Raji (cell line): ENCODE results near the gene VSTM2L.

Experiments
- POLR2A ChIP-seq: IDR thresholded peaks from 2 replicates; pipeline ENCODE4 v1.6.1; 2011; ENCODE audit warnings: low read depth, low read length, control low read depth; ENCODE audit not compliant: insufficient read depth

VSTM2L gene

DNA sequence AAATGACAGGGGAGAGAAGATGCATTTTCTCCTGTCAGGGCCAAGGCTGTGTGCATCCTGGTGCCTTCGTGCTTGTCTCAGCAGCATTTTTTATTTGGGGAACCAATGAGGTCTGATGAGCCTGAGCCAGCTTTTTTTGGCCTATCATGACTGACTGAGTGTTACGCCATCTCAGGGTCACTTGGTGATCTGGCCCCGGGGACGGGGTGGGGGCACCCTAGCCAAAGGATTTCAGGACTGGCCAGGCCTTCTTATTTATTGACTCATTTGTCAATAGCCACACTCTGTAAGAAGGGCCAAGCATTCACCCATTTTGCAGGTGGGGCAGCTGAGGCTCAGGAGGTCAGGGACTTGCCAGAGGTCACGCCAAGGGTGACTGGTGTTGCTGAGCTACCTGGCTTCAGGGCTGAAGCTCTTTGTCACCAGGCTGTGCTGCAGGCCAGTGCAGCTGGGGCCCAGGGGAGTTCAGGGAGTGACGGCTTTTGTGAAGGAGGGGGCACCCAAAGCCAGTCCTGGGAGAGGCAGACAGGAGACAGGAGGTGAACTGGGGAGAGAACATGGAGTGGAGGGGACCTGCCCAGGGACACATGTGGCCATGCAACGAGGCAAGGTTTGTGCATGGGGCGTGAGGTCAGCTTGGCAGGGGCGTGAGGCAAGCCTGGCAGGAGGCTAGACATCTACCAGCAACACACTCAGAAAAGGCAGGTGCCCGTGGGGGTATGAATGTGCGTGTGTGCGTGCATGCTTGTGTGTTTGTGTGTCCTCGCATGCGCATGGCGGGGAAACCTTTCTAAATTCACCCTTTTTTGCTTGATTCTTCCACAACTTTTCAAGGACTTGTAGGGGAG lies 31.1 kb downstream of the VSTM2L start:
- no peak for TF ChIP-seq POLR2A

DNA sequence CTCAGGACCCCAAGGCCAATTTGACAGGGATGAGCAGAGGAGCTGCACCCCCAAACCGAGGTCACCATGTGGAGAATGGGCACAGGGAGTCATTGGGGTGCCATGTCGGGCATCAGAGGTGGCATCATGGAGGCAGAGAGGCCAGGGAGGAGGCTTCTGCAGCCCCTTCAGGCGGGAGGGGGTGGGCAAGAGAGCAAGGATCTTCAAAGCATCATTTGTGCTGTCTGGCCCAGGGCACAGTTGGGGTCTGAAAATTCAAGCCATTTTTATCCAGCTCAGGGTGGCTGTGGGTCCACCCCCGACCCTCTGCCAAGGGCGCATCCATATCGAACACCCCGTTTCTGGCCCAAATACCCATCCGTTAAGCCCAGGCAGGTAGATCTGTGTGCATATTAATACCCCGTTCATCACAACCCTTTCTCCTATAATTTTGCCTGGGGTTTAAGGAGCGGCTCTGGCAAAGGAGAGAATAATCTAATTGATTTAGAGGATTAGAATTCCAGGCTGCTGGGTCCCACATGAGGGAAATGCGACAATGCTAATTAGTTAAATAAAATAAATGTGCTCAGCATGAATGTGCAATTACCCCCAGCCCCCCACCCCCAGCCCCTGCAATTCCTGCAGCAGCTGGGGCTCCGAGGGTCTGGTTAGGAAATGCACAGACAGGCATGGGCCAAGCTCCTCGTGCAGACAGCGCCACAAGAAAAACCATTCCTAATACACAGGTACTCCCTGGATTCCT lies 31.9 kb downstream of the VSTM2L start:
- TF ChIP-seq POLR2A, result no peak

DNA sequence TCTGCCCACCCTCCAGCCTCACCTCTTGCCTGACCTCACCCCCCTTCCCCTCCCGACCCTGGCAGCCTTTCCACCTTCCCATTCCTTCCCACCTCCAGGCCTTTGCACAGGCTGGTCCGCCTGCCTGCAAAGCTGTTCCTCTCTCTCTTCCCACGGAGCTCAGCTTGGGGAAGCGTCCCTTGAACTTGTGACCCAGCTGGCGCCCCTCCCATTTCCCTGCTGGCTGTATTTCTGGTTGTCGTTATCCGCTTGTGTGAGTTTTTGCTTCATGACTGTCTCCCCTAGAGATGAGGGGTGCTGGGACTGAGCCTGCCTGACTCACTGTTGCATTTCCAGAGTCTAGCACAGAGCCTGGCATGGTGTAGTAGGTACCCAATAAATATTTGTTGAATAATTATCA lies 32.5 kb downstream of the VSTM2L start:
- TF ChIP-seq POLR2A, result no peak

DNA sequence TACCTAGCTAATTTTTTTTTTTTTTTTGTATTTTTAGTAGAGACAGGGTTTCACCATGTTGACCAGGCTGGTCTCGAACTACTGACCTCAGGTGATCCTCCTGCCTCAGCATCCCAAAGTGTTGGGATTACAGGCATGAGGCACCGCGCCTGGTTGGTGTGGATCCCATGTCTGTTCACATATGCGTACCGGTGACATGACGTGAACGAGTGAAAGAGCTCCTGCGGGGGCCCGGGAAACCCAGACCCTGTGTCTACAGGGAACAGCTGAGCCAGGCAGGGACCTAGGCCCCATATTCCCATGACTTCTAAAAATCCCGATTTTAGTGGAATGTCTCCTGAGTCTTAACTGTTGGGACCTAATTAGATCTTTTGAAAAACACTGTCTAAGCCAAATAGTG lies 33.1 kb downstream of the VSTM2L start:
- TF ChIP-seq POLR2A, result no peak

DNA sequence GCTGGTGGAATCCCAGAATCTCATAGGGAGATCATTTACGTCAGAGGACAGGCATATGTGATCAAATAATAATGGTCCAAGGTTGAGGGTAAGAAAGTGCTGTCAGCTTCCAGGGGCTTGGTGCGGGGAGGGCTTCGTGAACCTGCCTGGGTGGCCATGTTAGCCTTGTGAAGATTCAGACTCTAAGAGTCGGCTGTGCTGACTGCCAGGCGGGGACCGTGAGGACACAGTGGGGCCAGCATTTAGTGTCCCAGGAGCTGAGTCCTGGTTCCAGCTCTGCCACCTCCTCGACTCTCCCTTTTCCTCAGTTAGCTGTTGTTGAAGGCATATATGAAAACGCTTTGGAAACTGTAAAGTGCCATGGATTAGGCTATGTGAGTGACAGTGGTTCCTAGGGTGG lies 33.5 kb downstream of the VSTM2L start:
- TF ChIP-seq POLR2A, result no peak

DNA sequence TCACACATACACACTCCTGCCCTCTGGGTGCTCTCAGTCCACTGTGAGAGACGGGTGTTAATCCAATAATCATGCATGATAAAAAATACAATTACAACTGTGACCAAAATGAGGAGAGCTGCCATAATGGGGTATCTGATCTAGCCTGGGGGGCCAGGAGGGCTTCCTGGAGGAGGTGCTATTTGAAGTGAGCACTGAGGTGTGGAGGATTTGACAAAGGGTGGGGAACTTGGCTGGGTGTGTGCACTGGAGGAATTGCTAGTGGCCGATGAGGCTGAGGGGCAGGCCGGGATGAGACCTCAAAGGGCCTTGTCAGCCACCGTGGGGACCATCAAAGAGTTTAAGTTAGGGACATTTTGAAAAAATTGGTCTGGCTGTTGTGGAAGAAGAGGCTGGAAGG lies 34.8 kb downstream of the VSTM2L start:
- TF ChIP-seq POLR2A, result no peak

DNA sequence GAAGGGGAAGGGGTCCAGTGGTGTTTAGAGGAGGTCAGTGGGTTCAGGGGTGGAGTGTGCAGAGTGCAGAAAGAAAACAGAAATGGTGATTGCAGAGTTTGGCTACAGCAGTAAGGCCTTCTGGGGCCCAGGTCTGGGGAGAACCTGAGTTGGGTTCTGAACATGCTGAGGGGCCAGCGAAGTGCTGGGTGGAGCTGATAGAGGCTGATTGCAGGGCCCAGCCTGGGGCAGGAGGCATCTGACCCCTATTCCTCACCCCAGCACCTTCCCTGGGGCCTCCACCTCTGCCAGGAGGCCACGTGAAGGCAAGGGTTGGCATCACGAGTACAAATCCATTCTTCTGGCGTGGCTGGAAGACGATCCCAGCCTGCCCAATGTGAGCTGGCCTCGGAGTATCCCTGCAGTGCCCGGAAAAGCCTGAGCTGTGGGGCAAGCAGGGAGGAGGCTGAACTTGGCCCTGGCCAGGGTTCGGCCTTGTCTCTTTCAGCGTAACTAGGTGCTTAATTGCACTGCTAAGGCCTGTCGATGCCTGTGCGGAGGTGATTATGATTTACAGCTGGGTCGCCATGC lies 35.3 kb downstream of the VSTM2L start:
- no peak for TF ChIP-seq POLR2A

DNA sequence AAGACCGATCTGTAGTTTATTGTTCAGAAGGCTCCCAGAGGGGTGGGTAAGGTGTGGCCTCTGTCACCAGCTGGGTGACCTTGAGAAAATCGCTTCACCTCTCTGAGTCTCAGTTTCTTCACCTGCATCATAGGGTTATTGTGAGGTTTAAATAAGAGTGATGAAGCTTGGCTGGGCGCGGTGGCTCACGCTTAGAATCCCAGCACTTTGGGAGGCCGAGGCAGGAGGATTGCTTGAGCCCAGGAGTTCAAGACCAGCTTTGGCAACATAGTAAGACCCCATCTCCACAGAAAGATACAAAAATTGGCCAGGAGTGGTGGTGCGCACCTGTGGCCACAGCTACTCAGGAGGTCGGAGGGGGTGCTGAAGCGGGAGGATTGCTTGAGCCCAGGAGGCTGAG lies 36.0 kb downstream of the VSTM2L start:
- TF ChIP-seq POLR2A, result no peak

DNA sequence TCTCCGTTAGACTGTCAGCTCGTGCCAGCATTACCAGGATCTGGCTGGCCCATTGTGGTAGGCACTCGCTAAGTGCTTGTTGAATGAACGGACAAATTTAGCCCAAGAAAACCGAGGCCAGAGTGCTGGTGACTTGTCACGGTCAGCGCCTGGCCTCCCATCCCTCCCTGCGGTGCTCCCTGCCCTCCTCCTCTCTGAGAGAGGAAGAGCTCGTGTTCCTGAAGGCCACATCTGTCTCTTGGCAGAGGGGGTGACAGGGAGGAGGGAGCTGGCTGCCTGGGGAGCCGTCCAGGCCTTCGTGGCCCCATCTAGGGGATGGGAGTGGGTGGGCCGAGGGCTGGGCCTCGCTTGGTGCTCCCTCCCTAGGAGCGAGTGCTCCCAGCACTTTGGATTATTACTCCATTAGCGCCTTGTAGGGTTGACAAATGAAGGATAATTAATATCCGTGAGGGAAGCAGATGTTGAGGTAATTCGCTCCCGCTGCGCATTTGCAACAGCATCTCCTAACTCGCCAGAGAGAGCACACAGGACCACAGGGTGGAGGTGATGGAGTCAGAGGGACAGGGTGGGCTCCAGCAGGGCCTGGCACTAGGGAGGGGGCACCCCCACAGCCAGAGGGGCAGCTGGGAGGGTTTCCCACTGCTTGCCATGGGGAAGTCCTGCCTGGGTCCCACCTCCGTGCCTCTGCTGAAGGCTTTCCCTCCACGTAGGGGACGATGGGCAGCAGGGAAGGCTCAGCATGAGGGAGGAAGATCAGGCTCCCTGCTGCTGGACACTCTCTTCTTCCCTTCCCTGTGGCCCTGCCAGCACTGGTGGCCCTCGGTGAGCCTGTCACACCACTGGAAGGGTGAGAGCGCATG lies 37.0 kb downstream of the VSTM2L start:
- TF ChIP-seq POLR2A, result no peak

DNA sequence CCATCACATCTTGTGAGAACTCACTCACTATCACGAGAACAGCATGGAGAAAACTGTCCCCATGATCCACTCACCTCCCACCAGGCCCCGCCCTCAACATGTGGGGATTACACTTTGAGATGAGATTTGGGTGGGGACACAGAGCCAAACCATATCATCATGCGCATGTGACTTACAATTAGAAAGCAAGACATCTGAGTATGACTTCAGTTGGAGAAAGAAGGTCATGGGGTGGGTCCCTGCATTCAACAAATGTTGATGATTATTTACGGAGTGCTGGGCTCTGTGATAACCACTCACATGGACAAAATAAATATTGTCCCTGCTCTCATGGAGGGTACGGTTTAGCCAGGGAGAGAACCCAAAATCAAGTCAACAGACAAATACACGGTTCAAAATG lies 37.9 kb downstream of the VSTM2L start:
- TF ChIP-seq POLR2A, result no peak

DNA sequence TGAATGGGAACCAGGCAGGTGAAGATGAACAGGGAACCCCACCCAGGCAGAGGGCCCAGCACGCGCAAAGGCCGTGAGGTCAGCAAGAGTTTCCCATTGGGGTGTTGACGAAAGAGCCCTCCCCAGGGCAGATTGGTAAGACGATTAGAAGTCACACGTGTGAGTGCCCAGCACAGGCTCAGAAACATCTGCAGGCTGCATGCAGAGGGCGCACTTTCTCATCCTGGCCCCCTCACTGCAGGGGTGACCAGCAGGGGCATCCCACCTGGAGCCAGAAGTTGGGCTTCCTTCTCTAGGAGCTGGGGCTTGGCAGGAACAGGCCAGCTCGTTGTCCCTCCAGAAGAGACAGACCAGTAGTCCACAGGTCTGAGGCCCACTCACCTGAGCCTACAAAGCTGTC lies 38.4 kb downstream of the VSTM2L start:
- TF ChIP-seq POLR2A, result no peak

DNA sequence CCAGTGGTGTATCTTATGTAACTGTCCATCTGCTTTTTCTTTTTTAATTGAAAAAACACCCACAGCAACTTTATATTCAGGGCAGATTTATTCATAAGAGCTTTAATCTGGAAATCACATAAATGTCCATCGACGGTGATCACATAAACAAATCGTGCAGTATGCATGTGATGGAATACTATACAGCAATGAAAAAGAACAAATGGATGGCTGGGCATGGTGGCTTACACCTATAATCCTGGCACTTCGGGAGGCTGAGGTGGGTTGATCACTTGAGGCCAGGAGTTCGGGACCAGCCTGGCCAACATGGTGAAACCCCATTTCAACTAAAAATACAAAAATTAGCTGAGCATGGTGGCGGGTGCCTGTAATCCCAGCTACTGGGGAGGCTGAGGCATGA lies 39.1 kb downstream of the VSTM2L start:
- no peak for TF ChIP-seq POLR2A

DNA sequence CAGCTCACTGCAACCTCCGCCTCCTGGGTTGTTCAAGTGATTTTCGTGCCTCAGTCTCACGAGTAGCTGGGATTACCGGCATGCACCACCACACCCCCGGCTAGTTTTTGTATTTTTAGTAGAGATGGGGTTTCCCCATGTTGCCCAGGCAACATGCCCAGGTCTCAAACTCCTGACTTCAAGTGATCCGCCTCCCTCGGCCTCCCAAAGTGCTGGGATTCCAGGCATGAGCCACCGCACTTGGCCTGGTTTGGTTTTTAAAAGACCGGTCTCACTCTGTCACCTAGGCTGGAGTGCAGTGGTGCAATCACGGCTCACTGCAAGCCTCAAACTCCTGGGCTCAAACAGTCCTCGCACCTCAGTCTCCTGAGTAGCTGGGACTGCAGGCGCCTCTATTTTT lies 40.1 kb downstream of the VSTM2L start:
- TF ChIP-seq POLR2A, result no peak

DNA sequence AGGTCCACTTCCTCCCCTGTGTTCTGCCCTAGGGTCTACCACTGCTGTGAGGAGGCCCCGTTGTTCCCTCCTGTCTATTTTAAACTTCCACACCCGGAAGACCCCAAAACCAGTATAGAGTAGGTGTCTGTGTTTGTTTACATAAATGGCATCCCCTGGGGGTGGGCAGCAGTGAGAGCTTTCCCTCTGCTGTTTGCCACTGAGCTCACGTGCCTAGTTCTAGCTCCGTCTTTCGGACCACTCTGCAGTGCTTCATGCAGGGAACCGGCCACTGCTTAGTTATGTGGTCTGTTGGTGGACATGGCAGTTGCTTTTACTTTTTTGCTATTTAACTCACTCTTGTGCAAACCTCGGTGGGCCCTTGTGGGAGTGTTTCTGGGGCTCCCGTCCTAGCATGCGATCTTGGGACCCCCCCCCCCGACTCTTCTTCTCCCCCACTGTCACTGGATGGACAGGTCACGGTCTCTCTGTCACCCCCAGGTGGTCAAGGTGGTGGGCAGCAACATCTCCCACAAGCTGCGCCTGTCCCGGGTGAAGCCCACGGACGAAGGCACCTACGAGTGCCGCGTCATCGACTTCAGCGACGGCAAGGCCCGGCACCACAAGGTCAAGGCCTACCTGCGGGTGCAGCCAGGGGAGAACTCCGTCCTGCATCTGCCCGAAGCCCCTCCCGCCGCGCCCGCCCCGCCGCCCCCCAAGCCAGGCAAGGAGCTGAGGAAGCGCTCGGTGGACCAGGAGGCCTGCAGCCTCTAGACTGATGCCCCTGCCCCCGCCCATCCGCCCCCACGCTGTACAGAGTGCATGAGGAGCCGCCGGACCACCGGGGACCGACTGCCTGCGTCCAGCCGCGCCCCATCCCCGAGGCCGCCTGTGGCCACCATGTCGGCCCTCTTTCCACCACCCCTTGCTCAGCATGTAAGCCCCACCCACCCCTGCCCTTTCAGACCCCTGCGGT lies 40.9 kb downstream of the VSTM2L start:
- no peak for TF ChIP-seq POLR2A
